Astrocyte of the spinal cord (primary cell): ENCODE data around the gene TSPAN33.
"Not testable (repeated sequence)": the region's sequence is repeated elsewhere in the genome, so short reads cannot be mapped to it uniquely, and the experiment has no call there.

Experiments used
- DNase-seq: peaks from one replicate; pipeline ENCODE4 v3.0.0; 2011; ENCODE audit warnings: low read depth, low spot score
- H3K4me3 ChIP-seq: 2 replicates; pipeline ENCODE4 v1.5.1; 2011; ENCODE audit warnings: low read depth, mild to moderate bottlenecking, low read length, moderate library complexity
- CTCF ChIP-seq: IDR thresholded peaks from 2 replicates; pipeline ENCODE4 v1.5.1; 2012; ENCODE audit warnings: low read depth, mild to moderate bottlenecking, low read length, inconsistent platforms
- in situ Hi-C: cut with HindIII; loops from 2 replicates; pipeline ENCODE4 v1.10.0; 2017; ENCODE audit warnings: low sequenced_read_pairs

The TSPAN33 gene

GRCh38 chr7:129169686-129170440 lies 25.4 kb downstream of the TSPAN33 start:
- H3K4me3 ChIP-seq = peak overlapping the region; percentile 48
- in situ Hi-C loops = no loop called here
- TF ChIP-seq CTCF = no peak
- DNase-seq = no peak

- TF ChIP-seq CTCF = no peak
- DNase-seq = no peak
- in situ Hi-C loops = no loop called here
- H3K4me3 ChIP-seq = no peak overlapping the region
These were observed 26.0 kb downstream of the TSPAN33 start for GRCh38 chr7:129170441-129171021.

GRCh38 chr7:129173861-129174260 lies 29.4 kb downstream of the TSPAN33 start:
- H3K4me3 ChIP-seq, in situ Hi-C loops, DNase-seq: not testable (repeated sequence)

- in situ Hi-C loops = no loop called here
- no peak for TF ChIP-seq CTCF
- no peak for DNase-seq
- no peak overlapping the region for H3K4me3 ChIP-seq
These were observed 32.6 kb downstream of the TSPAN33 start for GRCh38 chr7:129176916-129177710.

- DNase-seq = no peak
- TF ChIP-seq CTCF = no peak
These were observed 40.6 kb downstream of the TSPAN33 start for GRCh38 chr7:129184981-129185670.

GRCh38 chr7:129186749-129187260 lies 42.3 kb downstream of the TSPAN33 start:
- no peak overlapping the region for H3K4me3 ChIP-seq
- in situ Hi-C loops = no loop called here
- no peak for DNase-seq
- no peak for TF ChIP-seq CTCF

More at GRCh38 chr7:129184981-129185670, 40.6 kb downstream of the TSPAN33 start:
- in situ Hi-C loops = no loop called here
- no peak overlapping the region for H3K4me3 ChIP-seq
